GM23338 (cell line): ENCODE results near the gene JARID2. TPM values are rescaled to one million over a fixed set of nuclear protein-coding genes. Genes with fewer than 3 reads are reported as not detected.

Experiments
- ATAC-seq: fragments of 200-7000 bp; cut with Tn5 transposase; 3 replicates; pipeline ENCODE4 v1.9.1; 2020
- DNase-seq: peaks from one replicate; pipeline ENCODE4 v3.0.0-alpha.2; 2015; ENCODE audit warnings: low spot score
- H2AFZ ChIP-seq: fragments of 200-600 bp; sonication (generic); 2 replicates; pipeline ENCODE4 v1.8.0; 2016; ENCODE audit warnings: antibody characterized with exemption, mild to moderate bottlenecking, moderate library complexity
- H3F3A ChIP-seq: fragments of 200-600 bp; sonication (generic); replicated peaks from 2 replicates; pipeline ENCODE4 v1.8.0; 2017; ENCODE audit warnings: antibody characterized with exemption, mixed run types, low read depth
- H3K27ac ChIP-seq: fragments of 200-600 bp; sonication (generic); 2 replicates; pipeline ENCODE4 v1.6.1; 2016; ENCODE audit warnings: low read depth
- H3K27me3 ChIP-seq: fragments of 200-600 bp; sonication (generic); 2 replicates; pipeline ENCODE4 v1.8.0; 2016; ENCODE audit warnings: mild to moderate bottlenecking, mixed run types, moderate library complexity; ENCODE audit not compliant: insufficient read depth
- H3K36me3 ChIP-seq: fragments of 200-600 bp; sonication (generic); 2 replicates; pipeline ENCODE4 v1.8.0; 2016; ENCODE audit warnings: mild to moderate bottlenecking; ENCODE audit not compliant: insufficient read depth
- H3K4me1 ChIP-seq: fragments of 200-600 bp; sonication (generic); 2 replicates; pipeline ENCODE4 v1.8.0; 2016; ENCODE audit warnings: mild to moderate bottlenecking, moderate library complexity; ENCODE audit not compliant: insufficient read depth
- H3K4me2 ChIP-seq: fragments of 200-600 bp; sonication (generic); 2 replicates; pipeline ENCODE4 v1.7.1; 2017; ENCODE audit warnings: mixed run types
- H3K4me3 ChIP-seq: fragments of 200-600 bp; sonication (generic); 2 replicates; pipeline ENCODE4 v1.6.1; 2016; ENCODE audit warnings: mixed run types
- H3K79me2 ChIP-seq: fragments of 200-600 bp; sonication (generic); replicated peaks from 2 replicates; pipeline ENCODE4 v1.8.0; 2017; ENCODE audit warnings: mild to moderate bottlenecking; ENCODE audit not compliant: insufficient read depth
- H3K9me2 ChIP-seq: fragments of 200-600 bp; sonication (generic); 2 replicates; pipeline ENCODE4 v1.8.0; 2017; ENCODE audit not compliant: insufficient read depth
- H4K20me1 ChIP-seq: fragments of 200-600 bp; sonication (generic); replicated peaks from 2 replicates; pipeline ENCODE4 v1.8.0; 2017; ENCODE audit warnings: mild to moderate bottlenecking; ENCODE audit not compliant: insufficient read depth
- H3K27ac Mint-ChIP-seq: 2 replicates; pipeline ENCODE4 v1.8.0; 2020; ENCODE audit warnings: inconsistent platforms, mild to moderate bottlenecking, moderate library complexity, mixed read lengths
- H3K27me3 Mint-ChIP-seq: 3 replicates; pipeline ENCODE4 v1.8.0; 2022; ENCODE audit warnings: low read depth, mild to moderate bottlenecking, moderate library complexity, mixed read lengths, inconsistent platforms; ENCODE audit not compliant: insufficient read depth, poor library complexity
- H3K36me3 Mint-ChIP-seq: 3 replicates; pipeline ENCODE4 v1.8.0; 2021; ENCODE audit warnings: low read depth, mild to moderate bottlenecking, inconsistent platforms, moderate library complexity, mixed read lengths
- H3K4me1 Mint-ChIP-seq: 3 replicates; pipeline ENCODE4 v1.8.0; 2020; ENCODE audit warnings: mild to moderate bottlenecking, inconsistent platforms, mixed read lengths
- H3K4me3 Mint-ChIP-seq: 3 replicates; pipeline ENCODE4 v1.8.0; 2021; ENCODE audit warnings: moderate library complexity, mild to moderate bottlenecking, inconsistent platforms, mixed read lengths
- H3K9me3 Mint-ChIP-seq: 3 replicates; pipeline ENCODE4 v1.8.0; 2020; ENCODE audit warnings: moderate library complexity, mild to moderate bottlenecking, inconsistent platforms, mixed read lengths
- CREB1 ChIP-seq: fragments of 250-450 bp; sonication (Bioruptor Pico); IDR thresholded peaks from 2 replicates; pipeline ENCODE4 v1.5.0; 2020; ENCODE audit warnings: low read depth, mild to moderate bottlenecking, moderate library complexity
- EZH2phosphoT487 ChIP-seq: fragments of 200-600 bp; sonication (generic); IDR thresholded peaks from one replicate; pipeline ENCODE4 v1.8.1; 2018; ENCODE audit warnings: antibody characterized with exemption; ENCODE audit not compliant: unreplicated experiment
- NANOG ChIP-seq: IDR thresholded peaks from 2 replicates; pipeline ENCODE4 v1.6.1; 2016; ENCODE audit warnings: antibody characterized with exemption, borderline replicate concordance
- POLR2AphosphoS5 ChIP-seq: IDR thresholded peaks from 2 replicates; pipeline ENCODE4 v1.6.1; 2016; ENCODE audit warnings: antibody characterized with exemption, low read depth
- ZNF114 ChIP-seq: fragments of 250-450 bp; sonication (Bioruptor Pico); IDR thresholded peaks from 2 replicates; pipeline ENCODE4 v1.5.0; 2020; ENCODE audit warnings: mild to moderate bottlenecking, moderate library complexity
- ZNF331 ChIP-seq: fragments of 250-450 bp; sonication (Bioruptor Pico); IDR thresholded peaks from 2 replicates; pipeline ENCODE4 v1.5.0; 2020; ENCODE audit warnings: low read depth, mild to moderate bottlenecking, moderate library complexity
- polyA plus RNA-seq: library from polyadenylated mRNA; unstranded; fragments of >200 nt; fragmentation: Nextera tagmentation; extraction: Ambion mirVana; gene quantifications from 2 replicates; pipeline ENCODE4 v1.2.1, GENCODE V29; 2016
- total RNA-seq: library from RNA; depleted of rRNA; stranded (reverse); fragments of >200 nt; shearing (Covaris generic); gene quantifications from 2 replicates; pipeline ENCODE4 v1.2.3, GENCODE V29; 2014
- TF ChIP-seq, protein P1 (sequence below): fragments of 250-450 bp; sonication (Bioruptor Pico); IDR thresholded peaks from 2 replicates; pipeline ENCODE4 v1.5.0; 2020; ENCODE audit warnings: mild to moderate bottlenecking, moderate library complexity

Gene JARID2
- total and polyA plus RNA-seq, 2 experiments from 2014 or later = 92.8 to 196 TPM

GRCh38 chr6:15416932-15417509 lies 171.2 kb downstream of the JARID2 start (continued):
- TF ChIP-seq, protein P1, sequence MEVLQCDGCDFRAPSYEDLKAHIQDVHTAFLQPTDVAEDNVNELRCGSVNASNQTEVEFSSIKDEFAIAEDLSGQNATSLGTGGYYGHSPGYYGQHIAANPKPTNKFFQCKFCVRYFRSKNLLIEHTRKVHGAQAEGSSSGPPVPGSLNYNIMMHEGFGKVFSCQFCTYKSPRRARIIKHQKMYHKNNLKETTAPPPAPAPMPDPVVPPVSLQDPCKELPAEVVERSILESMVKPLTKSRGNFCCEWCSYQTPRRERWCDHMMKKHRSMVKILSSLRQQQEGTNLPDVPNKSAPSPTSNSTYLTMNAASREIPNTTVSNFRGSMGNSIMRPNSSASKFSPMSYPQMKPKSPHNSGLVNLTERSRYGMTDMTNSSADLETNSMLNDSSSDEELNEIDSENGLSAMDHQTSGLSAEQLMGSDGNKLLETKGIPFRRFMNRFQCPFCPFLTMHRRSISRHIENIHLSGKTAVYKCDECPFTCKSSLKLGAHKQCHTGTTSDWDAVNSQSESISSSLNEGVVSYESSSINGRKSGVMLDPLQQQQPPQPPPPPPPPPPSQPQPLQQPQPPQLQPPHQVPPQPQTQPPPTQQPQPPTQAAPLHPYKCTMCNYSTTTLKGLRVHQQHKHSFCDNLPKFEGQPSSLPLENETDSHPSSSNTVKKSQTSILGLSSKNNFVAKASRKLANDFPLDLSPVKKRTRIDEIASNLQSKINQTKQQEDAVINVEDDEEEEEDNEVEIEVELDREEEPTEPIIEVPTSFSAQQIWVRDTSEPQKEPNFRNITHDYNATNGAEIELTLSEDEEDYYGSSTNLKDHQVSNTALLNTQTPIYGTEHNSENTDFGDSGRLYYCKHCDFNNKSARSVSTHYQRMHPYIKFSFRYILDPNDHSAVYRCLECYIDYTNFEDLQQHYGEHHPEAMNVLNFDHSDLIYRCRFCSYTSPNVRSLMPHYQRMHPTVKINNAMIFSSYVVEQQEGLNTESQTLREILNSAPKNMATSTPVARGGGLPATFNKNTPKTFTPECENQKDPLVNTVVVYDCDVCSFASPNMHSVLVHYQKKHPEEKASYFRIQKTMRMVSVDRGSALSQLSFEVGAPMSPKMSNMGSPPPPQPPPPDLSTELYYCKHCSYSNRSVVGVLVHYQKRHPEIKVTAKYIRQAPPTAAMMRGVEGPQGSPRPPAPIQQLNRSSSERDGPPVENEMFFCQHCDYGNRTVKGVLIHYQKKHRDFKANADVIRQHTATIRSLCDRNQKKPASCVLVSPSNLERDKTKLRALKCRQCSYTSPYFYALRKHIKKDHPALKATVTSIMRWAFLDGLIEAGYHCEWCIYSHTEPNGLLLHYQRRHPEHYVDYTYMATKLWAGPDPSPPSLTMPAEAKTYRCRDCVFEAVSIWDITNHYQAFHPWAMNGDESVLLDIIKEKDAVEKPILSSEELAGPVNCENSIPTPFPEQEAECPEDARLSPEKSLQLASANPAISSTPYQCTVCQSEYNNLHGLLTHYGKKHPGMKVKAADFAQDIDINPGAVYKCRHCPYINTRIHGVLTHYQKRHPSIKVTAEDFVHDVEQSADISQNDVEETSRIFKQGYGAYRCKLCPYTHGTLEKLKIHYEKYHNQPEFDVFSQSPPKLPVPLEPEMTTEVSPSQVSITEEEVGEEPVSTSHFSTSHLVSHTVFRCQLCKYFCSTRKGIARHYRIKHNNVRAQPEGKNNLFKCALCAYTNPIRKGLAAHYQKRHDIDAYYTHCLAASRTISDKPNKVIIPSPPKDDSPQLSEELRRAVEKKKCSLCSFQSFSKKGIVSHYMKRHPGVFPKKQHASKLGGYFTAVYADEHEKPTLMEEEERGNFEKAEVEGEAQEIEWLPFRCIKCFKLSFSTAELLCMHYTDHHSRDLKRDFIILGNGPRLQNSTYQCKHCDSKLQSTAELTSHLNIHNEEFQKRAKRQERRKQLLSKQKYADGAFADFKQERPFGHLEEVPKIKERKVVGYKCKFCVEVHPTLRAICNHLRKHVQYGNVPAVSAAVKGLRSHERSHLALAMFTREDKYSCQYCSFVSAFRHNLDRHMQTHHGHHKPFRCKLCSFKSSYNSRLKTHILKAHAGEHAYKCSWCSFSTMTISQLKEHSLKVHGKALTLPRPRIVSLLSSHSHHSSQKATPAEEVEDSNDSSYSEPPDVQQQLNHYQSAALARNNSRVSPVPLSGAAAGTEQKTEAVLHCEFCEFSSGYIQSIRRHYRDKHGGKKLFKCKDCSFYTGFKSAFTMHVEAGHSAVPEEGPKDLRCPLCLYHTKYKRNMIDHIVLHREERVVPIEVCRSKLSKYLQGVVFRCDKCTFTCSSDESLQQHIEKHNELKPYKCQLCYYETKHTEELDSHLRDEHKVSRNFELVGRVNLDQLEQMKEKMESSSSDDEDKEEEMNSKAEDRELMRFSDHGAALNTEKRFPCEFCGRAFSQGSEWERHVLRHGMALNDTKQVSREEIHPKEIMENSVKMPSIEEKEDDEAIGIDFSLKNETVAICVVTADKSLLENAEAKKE = no peak
- TF ChIP-seq ZNF114 (CRISPR knock-in tag) = no peak

GRCh38 chr6:15417811-15418210 lies 171.9 kb downstream of the JARID2 start:
- peaks cover 3% of the 10 kb centered on the region for H3K36me3 ChIP-seq
- no peak overlapping the region for H3K27ac ChIP-seq
- peaks cover 66% of the 10 kb centered on the region for H3K4me1 ChIP-seq
- no peak overlapping the region for H3K4me2 ChIP-seq
- Mint-ChIP-seq H3K4me3 (no peak overlapping the region), H3K27ac (no peak overlapping the region; the same call in 1 of the 2 replicates), H3K4me1 (peaks cover 65% of the 10 kb centered on the region), H3K36me3 (peaks cover 66% of the 10 kb centered on the region), H3K9me3 (peaks cover 28% of the 10 kb centered on the region), H3K27me3 (peaks cover 40% of the 10 kb centered on the region)
- peaks cover 75% of the 10 kb centered on the region for H4K20me1 ChIP-seq
- DNase-seq (no peak), ATAC-seq (peak; percentile 32)
- peaks cover 90% of the 10 kb centered on the region for H3K79me2 ChIP-seq
- peaks cover 5% of the 10 kb centered on the region; the same call in 1 of the 2 replicates for H3F3A ChIP-seq
- no peaks in the 10 kb centered on the region for H3K9me2 ChIP-seq
- no peak overlapping the region for H3K4me3 ChIP-seq
- H3K27me3 ChIP-seq = no peaks in the 10 kb centered on the region
- no peak overlapping the region for H2AFZ ChIP-seq
- TF ChIP-seq NANOG (no peak), CREB1 (CRISPR knock-in tag) (no peak), POLR2AphosphoS5 (no peak), ZNF331 (CRISPR knock-in tag) (no peak), EZH2phosphoT487 (no peak)
- TF ChIP-seq, protein P1 = no peak
